B cell (primary cell): ENCODE data around the gene NRG2. TPM values are rescaled to one million over a fixed set of nuclear protein-coding genes. Genes with fewer than 3 reads are reported as not detected.

Experiments used
- ATAC-seq: fragments of 200-7000 bp; cut with Tn5 transposase; one replicate; pipeline ENCODE4 v1.10.0; 2021; ENCODE audit warnings: low read depth, mild to moderate bottlenecking, moderate number of reproducible peaks, moderate library complexity
- CTCF ChIA-PET: fragments of 350-600 bp; sonication (Branson Sonifier 250); formaldehyde crosslinking; loops from one replicate; lab custom pipeline; 2021; ENCODE audit warnings: antibody characterized with exemption, inconsistent platforms; lab: Charles Lee
- POLR2A ChIA-PET: fragments of 350-600 bp; sonication (Branson Sonifier 250); formaldehyde crosslinking; loops from one replicate; lab custom pipeline; 2021; ENCODE audit warnings: antibody characterized with exemption; lab: Charles Lee
- DNase-seq: peaks from one replicate; pipeline ENCODE4 v3.0.0; 2013
- H2AFZ ChIP-seq: 2 replicates; pipeline ENCODE4 v1.6.1; 2012; ENCODE audit warnings: mild to moderate bottlenecking, low read depth, low read length; ENCODE audit not compliant: insufficient read depth, poor library complexity, severe bottlenecking
- H3K27ac ChIP-seq, 2 donors: 1 replicate in 1 of 2; 2 replicates in 1 of 2; pipeline ENCODE4 v1.5.1; 2012 to 2013; ENCODE audit warnings: low read length in 2 of 2, mild to moderate bottlenecking in 2 of 2, moderate library complexity in 1 of 2
- H3K27me3 ChIP-seq, 4 experiments: fragments of 200-600 bp in 1 of 4; sonication (generic) in 1 of 4; replicated peaks in 1 of 4; 1 replicate in 2 of 4; 2 replicates in 2 of 4; pipeline versions ENCODE4 v1.6.1 to v1.7.0; 2013 to 2016; ENCODE audit warnings: low read length in 3 of 4, mild to moderate bottlenecking in 2 of 4, mixed read lengths in 1 of 4, moderate library complexity in 1 of 4; ENCODE audit not compliant: insufficient read depth in 4 of 4, control insufficient read depth in 3 of 4; ENCODE audit errors: control extremely low read depth in 1 of 4
- H3K36me3 ChIP-seq, 2 experiments: replicated peaks in 1 of 2; 1 replicate in 1 of 2; 2 replicates in 1 of 2; pipeline versions ENCODE4 v1.6.1 to v1.7.1; 2013; ENCODE audit warnings: low read length in 1 of 2; ENCODE audit not compliant: insufficient read depth in 2 of 2, control insufficient read depth in 1 of 2; ENCODE audit errors: control extremely low read depth in 1 of 2, extremely low read depth in 1 of 2
- H3K4me1 ChIP-seq, 2 donors: fragments of 200-600 bp in 1 of 2; sonication (generic) in 1 of 2; 1 replicate in 1 of 2; 2 replicates in 1 of 2; pipeline versions ENCODE4 v1.5.1 to v1.6.1; 2013 to 2017; ENCODE audit warnings: low read length in 2 of 2; ENCODE audit not compliant: control insufficient read depth in 2 of 2, insufficient read depth in 2 of 2
- H3K4me2 ChIP-seq: replicated peaks from 2 replicates; pipeline ENCODE3; 2012; ENCODE audit warnings: mild to moderate bottlenecking, low read depth, low read length; ENCODE audit not compliant: poor library complexity, severe bottlenecking
- H3K4me3 ChIP-seq, 5 experiments: fragments of 200-600 bp in 1 of 5; sonication (generic) in 1 of 5; 1 replicate in 3 of 5; 2 replicates in 2 of 5; pipeline versions ENCODE4 v1.5.1 to v1.7.0; 2011 to 2016; ENCODE audit warnings: low read length in 4 of 5, mild to moderate bottlenecking in 4 of 5, low read depth in 2 of 5, control low read depth in 1 of 5, moderate library complexity in 1 of 5; ENCODE audit not compliant: insufficient read depth in 1 of 5; ENCODE audit errors: control extremely low read depth in 1 of 5, extremely low read depth in 1 of 5
- H3K79me2 ChIP-seq: fragments of 200-600 bp; sonication (generic); one replicate; pipeline ENCODE4 v1.6.0; 2016; ENCODE audit warnings: low read length; ENCODE audit not compliant: control insufficient read depth, insufficient read depth
- H3K9ac ChIP-seq: fragments of 200-600 bp; sonication (generic); 2 replicates; pipeline ENCODE4 v1.6.1; 2017; ENCODE audit warnings: mild to moderate bottlenecking, low read length, moderate library complexity
- H3K9me3 ChIP-seq, 3 donors: one replicate each; pipeline versions ENCODE4 v1.6.1 to v1.7.1; 2013; ENCODE audit warnings: low read length in 2 of 3; ENCODE audit not compliant: control insufficient read depth in 2 of 3, insufficient read depth in 1 of 3; ENCODE audit errors: control extremely low read depth in 1 of 3
- H4K20me1 ChIP-seq: 2 replicates; pipeline ENCODE4 v1.6.0; 2012; ENCODE audit warnings: mild to moderate bottlenecking, low read length; ENCODE audit not compliant: insufficient read depth, control insufficient read depth, poor library complexity, severe bottlenecking
- H3K27ac Mint-ChIP-seq: one replicate; pipeline ENCODE4 v1.8.0; 2021; ENCODE audit warnings: mixed read lengths
- H3K27me3 Mint-ChIP-seq: one replicate; pipeline ENCODE4 v1.8.0; 2021; ENCODE audit warnings: mixed read lengths
- H3K4me1 Mint-ChIP-seq: one replicate; pipeline ENCODE4 v1.8.0; 2021; ENCODE audit warnings: mixed read lengths
- H3K4me3 Mint-ChIP-seq: one replicate; pipeline ENCODE4 v1.8.0; 2021; ENCODE audit warnings: mixed read lengths
- H3K9me3 Mint-ChIP-seq: one replicate; pipeline ENCODE4 v1.8.0; 2022; ENCODE audit warnings: mixed read lengths; ENCODE audit not compliant: insufficient read depth
- CTCF ChIP-seq: fragments of 200-600 bp; IDR thresholded peaks from one replicate; pipeline ENCODE4 v1.8.0; 2022; ENCODE audit warnings: antibody characterized with exemption, mild to moderate bottlenecking
- EZH2 ChIP-seq: IDR thresholded peaks from 2 replicates; pipeline ENCODE4 v1.6.1; 2012; ENCODE audit warnings: borderline replicate concordance, low read depth, mild to moderate bottlenecking, moderate library complexity, low read length; ENCODE audit not compliant: insufficient read depth, poor library complexity, severe bottlenecking
- WGBS: methylation state at CpG from one replicate; pipeline ENCODE4 v1.1.5; 2013; ENCODE audit warnings: missing lambda C conversion rate; ENCODE audit not compliant: insufficient coverage; 5-methylcytosine and 5-hydroxymethylcytosine counted together
- intact Hi-C: fragments of 100-400 bp; cut with micrococcal nuclease; formaldehyde crosslinking; loops from one replicate; pipeline ENCODE4 v1.10.0; 2022
- polyA plus RNA-seq: library from polyadenylated mRNA; depleted of rRNA; stranded (reverse); fragments of >200 nt; gene quantifications from 2 replicates; pipeline ENCODE4 v1.2.3, GENCODE V29; 2012
- total RNA-seq, 2 donors: library from RNA; stranded (reverse); fragments of 120-200 nt in 1 of 2; gene quantifications; 1 replicate in 1 of 2; 2 replicates in 1 of 2; pipeline versions ENCODE4 v1.2.3 to v1.2.4, GENCODE V29; 2013 to 2022

The NRG2 gene
- total and polyA plus RNA-seq, 2 donors (not counting 1 experiment from before 2014, with no cell fraction given): 0.13 to 0.15 TPM

DNA sequence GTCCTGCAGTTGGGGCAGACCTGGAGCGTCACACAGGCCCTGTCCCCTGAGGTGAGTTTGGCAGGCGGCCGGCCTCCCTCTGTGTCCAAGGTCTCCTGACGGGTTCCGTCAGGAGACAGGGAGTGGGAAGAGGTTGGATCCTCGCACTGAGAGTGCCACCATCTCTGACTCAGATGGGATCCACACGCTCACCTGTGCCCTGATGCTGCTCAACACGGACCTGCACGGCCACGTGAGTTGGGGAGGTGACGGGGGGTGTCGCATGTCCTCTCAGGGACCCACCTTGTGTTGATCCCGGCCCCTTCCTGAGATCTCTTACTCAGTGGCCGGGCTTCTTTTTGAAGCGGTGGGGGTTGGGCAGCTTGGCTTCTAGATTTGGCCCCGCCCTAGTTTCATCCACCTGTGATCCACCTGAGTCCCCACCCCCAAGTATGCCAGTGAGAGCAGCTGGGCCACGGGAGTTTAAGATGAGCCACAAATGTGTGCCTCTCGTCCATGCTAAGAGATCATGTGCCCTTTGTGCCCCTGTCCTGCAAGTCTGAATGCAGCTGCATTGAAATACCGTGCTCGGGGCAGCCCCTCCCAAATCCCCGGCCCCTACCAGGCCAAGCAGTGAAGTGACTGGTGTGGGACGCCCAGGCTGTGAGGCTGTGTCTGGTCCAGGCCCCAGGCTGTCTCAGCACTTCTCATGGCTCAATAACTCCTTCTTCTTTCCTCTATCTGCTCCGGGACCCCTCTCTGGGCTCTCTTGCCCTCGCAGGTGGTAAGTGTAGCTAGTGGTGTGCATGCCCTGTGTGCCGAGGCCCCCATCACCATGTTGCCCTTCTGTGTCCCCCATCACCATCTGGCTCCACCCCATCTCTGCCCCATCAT is 220.3 kb downstream of the NRG2 start:
- 87% methylated on average over 22 of the region's 25 CpGs for WGBS
- H3K9me3 ChIP-seq: peaks cover 0 to 23% (median 7%) of the 10 kb centered on the region in 3 donors
- Mint-ChIP-seq H3K9me3 (peaks cover 3% of the 10 kb centered on the region), H3K27me3 (peaks cover 45% of the 10 kb centered on the region), H3K27ac (no peak overlapping the region), H3K4me1 (no peaks in the 10 kb centered on the region), H3K4me3 (no peak overlapping the region)
- no peak overlapping the region for H3K27ac ChIP-seq
- TF ChIP-seq CTCF: no peak
- no peak for TF ChIP-seq EZH2
- H3K4me2 ChIP-seq: no peak overlapping the region
- peaks cover 0 to 8% (median 3%) of the 10 kb centered on the region in 4 experiments for H3K27me3 ChIP-seq
- no peak overlapping the region for H2AFZ ChIP-seq
- ChIA-PET POLR2A (no interaction called here), CTCF (no interaction called here)
- no peaks in the 10 kb centered on the region for H3K36me3 ChIP-seq
- H4K20me1 ChIP-seq: no peaks in the 10 kb centered on the region
- intact Hi-C loops: no loop called here
- H3K9ac ChIP-seq: no peak overlapping the region
- DNase-seq: no peak
- no peak for ATAC-seq
- H3K4me1 ChIP-seq: no peaks in the 10 kb centered on the region
- H3K79me2 ChIP-seq: no peaks in the 10 kb centered on the region
- no peak overlapping the region for H3K4me3 ChIP-seq

DNA sequence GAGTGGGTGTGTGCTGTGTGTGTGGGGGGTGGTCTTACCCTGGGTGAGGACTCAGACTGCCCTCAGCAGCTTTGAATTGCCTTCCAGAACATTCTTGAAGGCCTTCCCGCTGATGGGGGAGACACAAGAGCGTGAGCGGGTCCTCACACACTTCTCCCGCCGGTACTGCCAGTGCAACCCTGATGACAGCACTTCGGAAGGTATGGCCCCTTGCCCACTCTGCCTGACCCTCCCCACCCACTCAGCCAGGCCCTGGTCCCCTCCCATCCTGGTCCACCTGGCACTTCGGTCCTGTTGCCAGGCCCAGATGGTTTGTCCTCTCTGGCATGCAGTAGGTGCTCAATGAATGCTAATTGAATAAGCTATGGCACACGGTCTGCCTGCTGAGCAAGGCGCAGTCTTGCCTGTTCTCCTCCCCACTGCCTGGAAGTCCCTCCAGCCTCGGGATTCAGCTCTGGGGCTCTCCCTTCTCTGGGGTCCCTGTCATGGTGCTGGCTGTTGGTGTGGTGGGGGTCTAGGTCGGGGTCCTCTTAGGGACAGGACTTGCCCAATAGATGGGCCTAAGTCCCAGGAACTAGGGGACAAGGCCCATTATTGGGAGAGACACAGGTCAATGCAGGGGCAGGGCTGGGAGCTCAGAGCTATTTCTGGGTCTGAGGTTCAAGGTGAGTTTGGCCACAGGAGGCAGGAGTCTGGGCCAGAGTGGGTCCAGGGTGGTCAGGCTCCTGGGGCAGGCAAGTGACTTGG is 221.1 kb downstream of the NRG2 start:
- Histone ChIP-seq H3K4me1 (no peaks in the 10 kb centered on the region), H3K27ac (no peak overlapping the region), H3K9ac (no peak overlapping the region), H3K4me3 (no peak overlapping the region), H2AFZ (no peak overlapping the region), H3K36me3 (no peaks in the 10 kb centered on the region), H3K27me3 (peaks cover 0 to 8% (median 3%) of the 10 kb centered on the region in 4 experiments), H3K4me2 (no peak overlapping the region), H3K9me3 (peaks cover 0 to 23% (median 7%) of the 10 kb centered on the region in 3 donors), H4K20me1 (no peaks in the 10 kb centered on the region), H3K79me2 (no peaks in the 10 kb centered on the region)
- WGBS: 85% methylated on average over 10 of the region's 11 CpGs
- ATAC-seq: no peak
- intact Hi-C loops: no loop called here
- Mint-ChIP-seq H3K4me3 (no peak overlapping the region), H3K4me1 (no peaks in the 10 kb centered on the region), H3K27ac (no peak overlapping the region), H3K27me3 (peaks cover 45% of the 10 kb centered on the region), H3K9me3 (peaks cover 3% of the 10 kb centered on the region)
- ChIA-PET CTCF (no interaction called here), POLR2A (no interaction called here)
- DNase-seq: no peak
- TF ChIP-seq CTCF: no peak
- TF ChIP-seq EZH2: no peak
